Activated CD8-positive, alpha-beta memory T cell treated with anti-CD3 and anti-CD28 coated beads, Interleukin-2, amount 50 U/mL, for 24 hours (primary cell): ENCODE measurements around the gene DNASE1L3.

Source experiments
- DNase-seq: peaks from one replicate; pipeline ENCODE4 v3.0.0-alpha.2; 2020; ENCODE audit errors: extremely low read depth

The DNASE1L3 gene

GRCh38 chr3:58179235-58180098 lies 31.3 kb downstream of the DNASE1L3 start:
- DNase-seq, result no peak

GRCh38 chr3:58178528-58179234 lies 32.1 kb downstream of the DNASE1L3 start:
- DNase-seq, result no peak

- peak; percentile 67 for DNase-seq
Observed at GRCh38 chr3:58177747-58178527, 32.8 kb downstream of the DNASE1L3 start.

GRCh38 chr3:58176827-58177489 lies 33.8 kb downstream of the DNASE1L3 start:
- DNase-seq, result no peak

GRCh38 chr3:58176185-58176530 lies 34.6 kb downstream of the DNASE1L3 start:
- no peak for DNase-seq

GRCh38 chr3:58175437-58176184 lies 35.2 kb downstream of the DNASE1L3 start:
- DNase-seq, result no peak

GRCh38 chr3:58175187-58175436 lies 35.7 kb downstream of the DNASE1L3 start:
- DNase-seq, result no peak

GRCh38 chr3:58173669-58174398 lies 36.9 kb downstream of the DNASE1L3 start:
- no peak for DNase-seq

GRCh38 chr3:58173029-58173668 lies 37.6 kb downstream of the DNASE1L3 start:
- DNase-seq, result no peak

GRCh38 chr3:58171126-58171525 lies 39.6 kb downstream of the DNASE1L3 start:
- no peak for DNase-seq

- no peak for DNase-seq
Observed at GRCh38 chr3:58170376-58170775, 40.4 kb downstream of the DNASE1L3 start.

GRCh38 chr3:58169371-58169770 lies 41.4 kb downstream of the DNASE1L3 start:
- DNase-seq, result no peak

GRCh38 chr3:58168498-58168897 lies 42.3 kb downstream of the DNASE1L3 start:
- DNase-seq, result no peak

- no peak for DNase-seq
Observed at GRCh38 chr3:58167431-58168351, 43.1 kb downstream of the DNASE1L3 start.

- DNase-seq, result no peak
Observed at GRCh38 chr3:58164906-58165821, 45.6 kb downstream of the DNASE1L3 start.

- DNase-seq, result no peak
Observed at GRCh38 chr3:58164199-58164879, 46.4 kb downstream of the DNASE1L3 start.

- no peak for DNase-seq
Observed at GRCh38 chr3:58163234-58163633, 47.5 kb downstream of the DNASE1L3 start.
